ENCODE data around the gene LLCFC1. TPM values are rescaled to one million over a fixed set of nuclear protein-coding genes. Genes with fewer than 3 reads are reported as not detected.

The LLCFC1 gene
- total RNA-seq, 1 donor from 2014 or later: not detected

GRCh38 chr7:142918901-142919300, 20.4 kb upstream of the LLCFC1 start:
- H3K27me3 ChIP-seq: peaks cover 10% of the 10 kb centered on the region
- ATAC-seq (no peak), DNase-seq (no peak)
- H3K27ac ChIP-seq: no peak overlapping the region
- intact Hi-C loops (cut with DNase I): no loop called here
- H3K4me1 ChIP-seq: no peaks in the 10 kb centered on the region
- H3K9me3 ChIP-seq: no peaks in the 10 kb centered on the region
- H3K36me3 ChIP-seq: no peaks in the 10 kb centered on the region
- no peak overlapping the region for H3K4me3 ChIP-seq
- TF ChIP-seq, protein P1, sequence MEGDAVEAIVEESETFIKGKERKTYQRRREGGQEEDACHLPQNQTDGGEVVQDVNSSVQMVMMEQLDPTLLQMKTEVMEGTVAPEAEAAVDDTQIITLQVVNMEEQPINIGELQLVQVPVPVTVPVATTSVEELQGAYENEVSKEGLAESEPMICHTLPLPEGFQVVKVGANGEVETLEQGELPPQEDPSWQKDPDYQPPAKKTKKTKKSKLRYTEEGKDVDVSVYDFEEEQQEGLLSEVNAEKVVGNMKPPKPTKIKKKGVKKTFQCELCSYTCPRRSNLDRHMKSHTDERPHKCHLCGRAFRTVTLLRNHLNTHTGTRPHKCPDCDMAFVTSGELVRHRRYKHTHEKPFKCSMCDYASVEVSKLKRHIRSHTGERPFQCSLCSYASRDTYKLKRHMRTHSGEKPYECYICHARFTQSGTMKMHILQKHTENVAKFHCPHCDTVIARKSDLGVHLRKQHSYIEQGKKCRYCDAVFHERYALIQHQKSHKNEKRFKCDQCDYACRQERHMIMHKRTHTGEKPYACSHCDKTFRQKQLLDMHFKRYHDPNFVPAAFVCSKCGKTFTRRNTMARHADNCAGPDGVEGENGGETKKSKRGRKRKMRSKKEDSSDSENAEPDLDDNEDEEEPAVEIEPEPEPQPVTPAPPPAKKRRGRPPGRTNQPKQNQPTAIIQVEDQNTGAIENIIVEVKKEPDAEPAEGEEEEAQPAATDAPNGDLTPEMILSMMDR (IDR thresholded peaks at IDR 0.05): no peak

- TF ChIP-seq, protein P1 (IDR thresholded peaks at IDR 0.05): no peak
- H3K36me3 ChIP-seq: no peaks in the 10 kb centered on the region
- no peak overlapping the region for H3K4me3 ChIP-seq
- no peak for ATAC-seq
- H3K4me1 ChIP-seq: no peaks in the 10 kb centered on the region
- peaks cover 10% of the 10 kb centered on the region for H3K27me3 ChIP-seq
- H3K27ac ChIP-seq: no peak overlapping the region
- intact Hi-C loops (cut with DNase I): no loop called here
- no peak for DNase-seq
- H3K9me3 ChIP-seq: no peaks in the 10 kb centered on the region
These were observed 19.6 kb upstream of the LLCFC1 start for GRCh38 chr7:142919656-142920055.

DNA sequence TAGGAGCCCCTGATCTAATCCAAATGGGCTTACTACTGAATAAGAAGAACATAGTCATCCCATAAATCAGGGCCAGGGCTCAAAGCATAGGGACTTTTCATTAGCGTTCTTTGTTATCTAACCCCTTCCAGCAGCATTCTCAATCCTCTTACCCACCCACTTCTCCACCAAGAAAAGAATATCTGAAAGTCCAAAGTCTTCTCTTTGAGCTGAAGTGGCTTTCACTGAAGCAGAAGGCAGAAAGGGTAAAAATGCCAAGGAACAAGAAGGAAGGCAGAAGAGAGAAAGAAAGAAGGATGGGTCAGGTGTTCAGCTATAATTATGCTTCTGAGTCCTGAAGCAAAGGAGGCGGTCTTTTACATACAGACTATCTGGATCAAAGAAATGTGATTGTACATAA, 15.9 kb upstream of the LLCFC1 start:
- intact Hi-C loops (cut with DNase I): no loop called here

DNA sequence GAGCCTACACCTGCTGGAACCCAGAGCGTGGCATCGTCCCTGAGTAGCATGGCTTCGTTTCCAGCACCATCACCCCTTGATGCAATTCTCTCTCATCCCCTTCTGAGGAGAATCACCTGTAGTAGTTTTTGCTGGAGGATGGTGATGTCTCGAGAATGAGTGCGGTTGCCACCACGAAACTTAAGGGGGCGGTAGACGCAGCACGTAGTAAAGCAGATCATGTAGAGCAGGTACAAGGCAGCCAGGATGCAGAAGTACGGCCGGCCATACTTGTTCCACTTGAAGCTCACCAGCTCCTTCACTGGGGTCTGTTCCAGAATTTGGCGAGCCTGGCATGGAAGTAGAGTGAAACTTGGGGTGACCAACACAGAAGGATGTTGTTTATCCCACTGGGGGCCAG, 13.9 kb upstream of the LLCFC1 start:
- Histone ChIP-seq H3K36me3 (no peaks in the 10 kb centered on the region), H3K4me1 (no peaks in the 10 kb centered on the region), H3K27ac (no peak overlapping the region), H3K4me3 (no peak overlapping the region), H3K27me3 (no peaks in the 10 kb centered on the region), H3K9me3 (no peaks in the 10 kb centered on the region)
- TF ChIP-seq, protein P1 (IDR thresholded peaks at IDR 0.05): no peak
- intact Hi-C loops (cut with DNase I): no loop called here
- ATAC-seq (no peak), DNase-seq (no peak)

More for the DNA sequence above, 15.9 kb upstream of the LLCFC1 start:
- TF ChIP-seq, protein P1 (IDR thresholded peaks at IDR 0.05): no peak
- H3K27ac ChIP-seq: no peak overlapping the region
- H3K9me3 ChIP-seq: no peaks in the 10 kb centered on the region
- no peaks in the 10 kb centered on the region for H3K36me3 ChIP-seq
- ATAC-seq: no peak
- no peaks in the 10 kb centered on the region for H3K4me1 ChIP-seq
- H3K4me3 ChIP-seq: no peak overlapping the region
- H3K27me3 ChIP-seq: peaks cover 4% of the 10 kb centered on the region
- no peak for DNase-seq

- no peak overlapping the region for H3K4me3 ChIP-seq
- H3K36me3 ChIP-seq: no peaks in the 10 kb centered on the region
- peak overlapping the region; percentile 33 for H3K27ac ChIP-seq
- no peak for DNase-seq
- no peaks in the 10 kb centered on the region for H3K9me3 ChIP-seq
- no peaks in the 10 kb centered on the region for H3K27me3 ChIP-seq
- ATAC-seq: peak; percentile 82
- H3K4me1 ChIP-seq: no peaks in the 10 kb centered on the region
- intact Hi-C loops (cut with DNase I): no loop called here
- TF ChIP-seq, protein P1 (IDR thresholded peaks at IDR 0.05): no peak
These were observed 12.1 kb upstream of the LLCFC1 start for GRCh38 chr7:142927085-142927745.

- intact Hi-C loops (cut with DNase I): no loop called here
- Histone ChIP-seq H3K4me3 (no peak overlapping the region), H3K4me1 (no peaks in the 10 kb centered on the region), H3K9me3 (no peaks in the 10 kb centered on the region), H3K36me3 (no peaks in the 10 kb centered on the region), H3K27ac (no peak overlapping the region), H3K27me3 (no peaks in the 10 kb centered on the region)
- ATAC-seq: no peak
- DNase-seq: no peak
- TF ChIP-seq, protein P1 (IDR thresholded peaks at IDR 0.05): no peak
These were observed 11.3 kb upstream of the LLCFC1 start for GRCh38 chr7:142927949-142928348.
